HepG2 (cell line): ENCODE data around the gene SEC14L2. TPM values are rescaled to one million over a fixed set of nuclear protein-coding genes. Genes with fewer than 3 reads are reported as not detected.

Experiments
- ATAC-seq: fragments of 200-7000 bp; cut with Tn5 transposase; 3 replicates; pipeline ENCODE4 v1.9.1; 2020; ENCODE audit warnings: mild to moderate bottlenecking, moderate library complexity
- BruUV-seq: library from RNA; stranded (reverse); fragments of 400-500 nt; replicated peaks from 2 replicates; lab custom pipeline; 2021; lab: Mats Ljungman, UMichigan
- CTCF ChIA-PET: fragments of 300-600 bp; formaldehyde crosslinking; extraction: SDS; loops from one replicate; lab custom pipeline; 2021; ENCODE audit warnings: low total read pairs, inconsistent platforms, low intra/inter-chr PET ratio; lab: Yijun Ruan, JAX
- POLR2A ChIA-PET: fragments of 350-600 bp; sonication (Branson Sonifier 250); formaldehyde crosslinking; loops from one replicate; lab custom pipeline; 2020; ENCODE audit warnings: antibody characterized with exemption, inconsistent platforms; lab: Yijun Ruan, JAX
- DNase-seq: peaks from one replicate; pipeline ENCODE4 v3.0.0-alpha.2; 2015; ENCODE audit warnings: low spot score
- FAIRE-seq: peaks from 3 replicates; lab custom pipeline; 2011; peaks lifted over from hg19 to GRCh38; lab: Jason Lieb, UNC
- H2AFZ ChIP-seq: one replicate; pipeline ENCODE4 v1.6.1; 2011; ENCODE audit warnings: low read length, inconsistent platforms
- H3K27ac ChIP-seq: fragments of 300-600 bp; 3 replicates; pipeline ENCODE4 v1.8.0; 2011; ENCODE audit warnings: mixed run types, mild to moderate bottlenecking, mixed read lengths, low read length, inconsistent platforms; ENCODE audit not compliant: insufficient read depth; ENCODE audit errors: extremely low read length
- H3K27me3 ChIP-seq, 2 experiments: fragments of 200-600 bp in 1 of 2; 2 replicates in 1 of 2; 3 replicates in 1 of 2; pipeline versions ENCODE4 v1.6.0 to v1.8.0; 2011; ENCODE audit warnings: low read length in 2 of 2, mild to moderate bottlenecking in 2 of 2, moderate library complexity in 2 of 2, inconsistent platforms in 1 of 2; ENCODE audit not compliant: insufficient read depth in 2 of 2, control insufficient read depth in 1 of 2
- H3K36me3 ChIP-seq, 2 experiments: fragments of 200-600 bp in 1 of 2; replicated peaks in 1 of 2; 2 replicates in 1 of 2; 3 replicates in 1 of 2; pipeline versions ENCODE4 v1.5.1 to v1.8.0; 2011; ENCODE audit warnings: low read length in 2 of 2, inconsistent platforms in 1 of 2; ENCODE audit not compliant: insufficient read depth in 2 of 2, control insufficient read depth in 1 of 2
- H3K4me1 ChIP-seq: 2 replicates; pipeline ENCODE4 v1.5.1; 2012; ENCODE audit warnings: low read length, inconsistent platforms; ENCODE audit not compliant: insufficient read depth
- H3K4me2 ChIP-seq: 2 replicates; pipeline ENCODE4 v1.6.0; 2011; ENCODE audit warnings: low read depth, low read length, inconsistent platforms
- H3K4me3 ChIP-seq, 3 experiments: fragments of 200-600 bp in 1 of 3; sonication (generic), shearing (Covaris generic) in 1 of 3; replicated peaks in 1 of 3; 2 replicates each; pipeline ENCODE4 v1.5.1; 2011 to 2016; ENCODE audit warnings: low read length in 3 of 3, inconsistent platforms in 2 of 3, low read depth in 2 of 3, mild to moderate bottlenecking in 2 of 3, control low read depth in 1 of 3, mixed read lengths in 1 of 3; ENCODE audit not compliant: insufficient read depth in 1 of 3
- H3K79me2 ChIP-seq: one replicate; pipeline ENCODE4 v1.6.1; 2011; ENCODE audit warnings: low read length, inconsistent platforms; ENCODE audit not compliant: insufficient read depth
- H3K9ac ChIP-seq: 2 replicates; pipeline ENCODE4 v1.6.0; 2011; ENCODE audit warnings: mild to moderate bottlenecking, low read depth, low read length, inconsistent platforms; ENCODE audit not compliant: insufficient read depth
- H3K9me3 ChIP-seq: 2 replicates; pipeline ENCODE4 v1.5.1; 2012; ENCODE audit warnings: mild to moderate bottlenecking, low read length
- H4K20me1 ChIP-seq: 2 replicates; pipeline ENCODE4 v1.6.0; 2011; ENCODE audit warnings: inconsistent platforms, mild to moderate bottlenecking, low read length, moderate library complexity; ENCODE audit not compliant: insufficient read depth
- AHDC1 ChIP-seq: sonication (generic); formaldehyde crosslinking; IDR thresholded peaks from 2 replicates; pipeline ENCODE4 v1.5.1; 2020; ENCODE audit warnings: mild to moderate bottlenecking, missing genetic modification reagents, borderline replicate concordance
- DNMT1 ChIP-seq: sonication (generic); formaldehyde crosslinking; IDR thresholded peaks from 2 replicates; pipeline ENCODE4 v1.5.1; 2020; ENCODE audit warnings: mild to moderate bottlenecking, missing genetic modification reagents
- FOXA1 ChIP-seq, 2 experiments: fragments of 450-650 bp in 1 of 2; sonication (generic) in 1 of 2; formaldehyde crosslinking in 1 of 2; IDR thresholded peaks; 2 replicates each; pipeline versions ENCODE4 v1.4.0 to v1.6.1; 2016 to 2020; ENCODE audit warnings: missing genetic modification reagents in 1 of 2
- FOXP1 ChIP-seq, 2 experiments: fragments of 450-650 bp in 1 of 2; IDR thresholded peaks; 2 replicates each; pipeline ENCODE4 v1.6.1; 2017 to 2018; ENCODE audit warnings: antibody characterized with exemption in 1 of 2
- HNRNPUL1 ChIP-seq: fragments of 200-400 bp; formaldehyde crosslinking; IDR thresholded peaks from 2 replicates; pipeline ENCODE4 v1.6.1; 2017; ENCODE audit warnings: low read depth, mild to moderate bottlenecking, low read length, moderate library complexity
- KDM5B ChIP-seq: sonication (generic); formaldehyde crosslinking; IDR thresholded peaks from 2 replicates; pipeline ENCODE4 v1.4.0; 2020; ENCODE audit warnings: missing genetic modification reagents, mild to moderate bottlenecking, borderline replicate concordance
- NFYC ChIP-seq: IDR thresholded peaks from 2 replicates; pipeline ENCODE4 v1.6.1; 2016; ENCODE audit warnings: missing genetic modification reagents, missing compliant biosample characterization
- PITX1 ChIP-seq: sonication (generic); formaldehyde crosslinking; IDR thresholded peaks from 2 replicates; pipeline ENCODE4 v1.5.1; 2020; ENCODE audit warnings: mild to moderate bottlenecking, missing genetic modification reagents
- WGBS: methylation state at CpG from one replicate; pipeline ENCODE4 v1.1.6; 2017; ENCODE audit warnings: low lambda C conversion rate; 5-methylcytosine and 5-hydroxymethylcytosine counted together
- in situ Hi-C: cut with HindIII; loops from 2 replicates; pipeline ENCODE4 v1.10.0; 2017; ENCODE audit warnings: low pct_unique_long_range_greater_than_20kb; ENCODE audit not compliant: extremely low pct_ligation_motif_present
- intact Hi-C: fragments of 100-400 bp; cut with micrococcal nuclease; formaldehyde crosslinking; loops from one replicate; pipeline ENCODE4 v1.10.0; 2022; ENCODE audit not compliant: unreplicated experiment
- polyA plus RNA-seq, 8 experiments: library from polyadenylated mRNA; depleted of rRNA in 3 of 8; stranded (reverse) in 7 of 8; unstranded in 1 of 8; fragments of >200 nt; fragmentation: Illumina TruSeq in 4 of 8; extraction: Trizol in 4 of 8; gene quantifications; 2 replicates each; pipeline versions ENCODE4 v1.2.1 to v1.2.3, GENCODE V29; 2011 to 2016; ENCODE audit warnings: low read depth in 4 of 8, missing spikeins in 1 of 8, mixed read lengths in 1 of 8; ENCODE audit not compliant: insufficient read depth in 1 of 8
- total RNA-seq, 5 experiments: library from RNA; depleted of rRNA; stranded (reverse); fragments of >200 nt; fragmentation: Illumina TruSeq; extraction: Trizol; gene quantifications; 2 replicates each; pipeline ENCODE4 v1.2.3, GENCODE V29; 2016; ENCODE audit warnings: low read depth in 1 of 5
- TF ChIP-seq, protein P1 (sequence below), 2 experiments: fragments of 450-650 bp in 1 of 2; sonication (generic) in 1 of 2; formaldehyde crosslinking in 1 of 2; IDR thresholded peaks; 2 replicates each; pipeline versions ENCODE4 v1.6.1 to v1.8.0; 2016 to 2022; ENCODE audit warnings: antibody characterized with exemption in 1 of 2, mild to moderate bottlenecking in 1 of 2, missing genetic modification reagents in 1 of 2

Gene SEC14L2
- total and polyA plus RNA-seq, 2 of the 13 experiments (the other 11 are each of a cell fraction or from before 2014, with no cell fraction given) = 4.1 to 5.1 TPM

DNA sequence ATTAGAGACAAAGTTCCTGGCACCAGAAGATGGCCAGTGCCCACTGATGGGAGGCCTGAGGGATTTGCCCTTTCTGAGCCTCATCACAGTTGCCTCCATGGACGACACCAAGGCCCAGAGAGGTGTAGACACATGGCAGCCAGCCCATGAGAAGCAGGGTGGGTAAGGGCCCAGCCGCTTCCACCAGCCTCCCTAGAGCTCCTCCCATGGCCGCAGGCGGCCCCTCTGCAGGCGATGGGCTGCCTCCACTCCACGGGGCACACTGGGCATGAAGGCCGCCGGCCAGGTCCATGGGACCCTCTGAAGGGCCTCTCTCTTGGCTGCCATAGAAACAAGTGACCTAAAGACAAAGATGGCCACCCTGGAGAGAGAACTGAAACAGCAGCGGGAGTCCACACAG lies 25.5 kb upstream of the SEC14L2 start:
- BruUV-seq = no TSS peak
- POLR2A ChIA-PET = no interaction called here
- no peak for TF ChIP-seq DNMT1
- TF ChIP-seq KDM5B = no peak
- TF ChIP-seq FOXA1 (IDR thresholded peaks at IDR 0.05) = no peak
- no peak for TF ChIP-seq FOXA1 (CRISPR knock-in tag; IDR thresholded peaks at IDR 0.05)
- TF ChIP-seq AHDC1 (CRISPR knock-in tag) = no peak
- no peak for TF ChIP-seq NFYC
- no peak for TF ChIP-seq HNRNPUL1
- TF ChIP-seq PITX1 (CRISPR knock-in tag) = no peak
- no peak for TF ChIP-seq FOXP1 (IDR thresholded peaks at IDR 0.05)
- no peak for TF ChIP-seq FOXP1 (CRISPR knock-in tag; IDR thresholded peaks at IDR 0.05)
- TF ChIP-seq, protein P1, sequence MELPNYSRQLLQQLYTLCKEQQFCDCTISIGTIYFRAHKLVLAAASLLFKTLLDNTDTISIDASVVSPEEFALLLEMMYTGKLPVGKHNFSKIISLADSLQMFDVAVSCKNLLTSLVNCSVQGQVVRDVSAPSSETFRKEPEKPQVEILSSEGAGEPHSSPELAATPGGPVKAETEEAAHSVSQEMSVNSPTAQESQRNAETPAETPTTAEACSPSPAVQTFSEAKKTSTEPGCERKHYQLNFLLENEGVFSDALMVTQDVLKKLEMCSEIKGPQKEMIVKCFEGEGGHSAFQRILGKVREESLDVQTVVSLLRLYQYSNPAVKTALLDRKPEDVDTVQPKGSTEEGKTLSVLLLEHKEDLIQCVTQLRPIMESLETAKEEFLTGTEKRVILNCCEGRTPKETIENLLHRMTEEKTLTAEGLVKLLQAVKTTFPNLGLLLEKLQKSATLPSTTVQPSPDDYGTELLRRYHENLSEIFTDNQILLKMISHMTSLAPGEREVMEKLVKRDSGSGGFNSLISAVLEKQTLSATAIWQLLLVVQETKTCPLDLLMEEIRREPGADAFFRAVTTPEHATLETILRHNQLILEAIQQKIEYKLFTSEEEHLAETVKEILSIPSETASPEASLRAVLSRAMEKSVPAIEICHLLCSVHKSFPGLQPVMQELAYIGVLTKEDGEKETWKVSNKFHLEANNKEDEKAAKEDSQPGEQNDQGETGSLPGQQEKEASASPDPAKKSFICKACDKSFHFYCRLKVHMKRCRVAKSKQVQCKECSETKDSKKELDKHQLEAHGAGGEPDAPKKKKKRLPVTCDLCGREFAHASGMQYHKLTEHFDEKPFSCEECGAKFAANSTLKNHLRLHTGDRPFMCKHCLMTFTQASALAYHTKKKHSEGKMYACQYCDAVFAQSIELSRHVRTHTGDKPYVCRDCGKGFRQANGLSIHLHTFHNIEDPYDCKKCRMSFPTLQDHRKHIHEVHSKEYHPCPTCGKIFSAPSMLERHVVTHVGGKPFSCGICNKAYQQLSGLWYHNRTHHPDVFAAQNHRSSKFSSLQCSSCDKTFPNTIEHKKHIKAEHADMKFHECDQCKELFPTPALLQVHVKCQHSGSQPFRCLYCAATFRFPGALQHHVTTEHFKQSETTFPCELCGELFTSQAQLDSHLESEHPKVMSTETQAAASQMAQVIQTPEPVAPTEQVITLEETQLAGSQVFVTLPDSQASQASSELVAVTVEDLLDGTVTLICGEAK (IDR thresholded peaks at IDR 0.05) = no peak
- TF ChIP-seq, protein P1 (CRISPR knock-in tag; IDR thresholded peaks at IDR 0.05) = no peak

More for the DNA sequence above, 25.5 kb upstream of the SEC14L2 start:
- Histone ChIP-seq H3K36me3 (no peaks in the 10 kb centered on the region), H3K79me2 (no peaks in the 10 kb centered on the region), H3K9ac (no peak overlapping the region), H4K20me1 (no peaks in the 10 kb centered on the region), H3K9me3 (no peaks in the 10 kb centered on the region), H3K4me2 (no peak overlapping the region), H3K27ac (no peak overlapping the region), H2AFZ (no peak overlapping the region), H3K4me1 (no peaks in the 10 kb centered on the region), H3K4me3 (no peak overlapping the region), H3K27me3 (no peaks in the 10 kb centered on the region)
- no peak for FAIRE-seq
- intact Hi-C loops (no loop called here), in situ Hi-C loops (no loop called here)
- CTCF ChIA-PET = no interaction called here
- ATAC-seq = no peak
- no peak for DNase-seq
- WGBS = 85% methylated on average over 3 of the region's 9 CpGs
